Ovary (tissue), 9 donors: ENCODE results near the gene PDHA1. TPM values are rescaled to one million over a fixed set of nuclear protein-coding genes. Genes with fewer than 3 reads are reported as not detected.

ENCODE experiments used
- DNase-seq, 5 donors: peaks; one replicate each; pipeline ENCODE4 v3.0.0-alpha.2; 2019 to 2020
- H3K27ac ChIP-seq, 2 donors: fragments of 200-600 bp; one replicate each; pipeline versions ENCODE4 v1.5.1 to v1.8.0; 2019 to 2022
- H3K27me3 ChIP-seq: fragments of 200-600 bp; one replicate; pipeline ENCODE4 v1.8.0; 2022
- H3K36me3 ChIP-seq: fragments of 200-600 bp; sonication (generic); one replicate; pipeline ENCODE4 v1.5.1; 2019
- H3K4me1 ChIP-seq: one replicate; pipeline ENCODE4 v1.8.1; 2013; ENCODE audit warnings: mild to moderate bottlenecking, moderate library complexity; ENCODE audit not compliant: insufficient read depth
- H3K4me3 ChIP-seq: fragments of 200-600 bp; sonication (generic); one replicate; pipeline ENCODE4 v1.5.1; 2017
- H3K9me3 ChIP-seq, 2 donors: fragments of 200-600 bp in 1 of 2; sonication (generic) in 1 of 2; one replicate each; pipeline versions ENCODE4 v1.5.1 to v1.8.1; 2013 to 2019; ENCODE audit warnings: mild to moderate bottlenecking in 1 of 2, moderate library complexity in 1 of 2
- EP300 ChIP-seq: sonication (generic); formaldehyde crosslinking; IDR thresholded peaks from one replicate; pipeline ENCODE4 v1.6.1; 2017; ENCODE audit warnings: antibody characterized with exemption
- POLR2A ChIP-seq: fragments of 450-650 bp; IDR thresholded peaks from one replicate; pipeline ENCODE4 v1.6.1; 2017; ENCODE audit warnings: antibody characterized with exemption, mild to moderate bottlenecking, moderate library complexity
- WGBS, 3 donors: extraction: QIAGEN DNeasy Blood & Tissue Kit in 1 of 3; methylation state at CpG; one replicate each; pipeline versions ENCODE4 v1.1.5 to v1.1.7; 2013 to 2017; 5-methylcytosine and 5-hydroxymethylcytosine counted together
- intact Hi-C, 4 donors: fragments of 100-400 bp; cut with DNase I; formaldehyde crosslinking; loops; one replicate each; pipeline versions ENCODE4 v1.11.0 to v1.15.1; 2022 to 2023
- polyA plus RNA-seq, 2 donors: library from polyadenylated mRNA; stranded (reverse); fragments of 200-250 nt in 1 of 2; fragments of 350-450 nt in 1 of 2; fragmentation: Illumina TruSeq in 1 of 2; extraction: RNeasy Lipid Tissue Mini Kit (QIAGEN cat#74804) in 1 of 2; gene quantifications; one replicate each; pipeline ENCODE4 v1.2.3, GENCODE V29; 2013 to 2014
- total RNA-seq, 7 donors: library from RNA; depleted of rRNA in 2 of 7; stranded (reverse); fragments of >200 nt in 2 of 7; fragmentation: NEBNext Ultra II Directional in 3 of 7; extraction: Animal tissue kit (Norgen Biotek cat#: 25700) in 3 of 7; gene quantifications; one replicate each; pipeline versions ENCODE4 v1.1.0 to v1.2.4, GENCODE V29; 2016 to 2023
- TF ChIP-seq, protein P1 (sequence below), 3 donors: fragments of 450-650 bp in 2 of 3; fragments of 200-600 bp in 1 of 3; IDR thresholded peaks; one replicate each; pipeline versions ENCODE4 v1.5.1 to v1.8.0; 2016 to 2022; ENCODE audit warnings: antibody characterized with exemption in 3 of 3, mild to moderate bottlenecking in 1 of 3
- donor health status: DM: no; HTN: no; CAD: no; lungs with moderate emphysema.
- donor health status: DM: no; HTN: no; CAD: no.
- donor health status: Bipolar disorder and iron deficiency.
- donor health status: DM: yes; HTN: yes; CAD: no.
- donor health status: DM: no; HTN: no; CAD: no.
- donor health status: DM: yes; HTN: yes; CAD: no.

Gene PDHA1
- total and polyA plus RNA-seq, 9 donors: 24.3 to 141 (median 91.1) TPM

GRCh38 chrX:19332983-19333382, 10.7 kb upstream of the PDHA1 start:
- Histone ChIP-seq H3K36me3 (no peaks in the 10 kb centered on the region), H3K27me3 (no peaks in the 10 kb centered on the region), H3K4me3 (no peak overlapping the region), H3K27ac (no peak overlapping the region), H3K9me3 (no peaks in the 10 kb centered on the region), H3K4me1 (no peaks in the 10 kb centered on the region)
- intact Hi-C loops: loop anchor here in 3 of 4 donors (5.0 to 10.0 kb wide), 3 partner anchors 938 to 948 kb away; no protein-coding TSS in a partner anchor
- WGBS, 3 donors: 31 to 45% (median 35%) methylated on average over 5 of the region's 5 CpGs
- peak in 3 of 5 donors; percentile 22 to 53 (median 22) for DNase-seq
- TF ChIP-seq EP300: no peak
- TF ChIP-seq, protein P1, sequence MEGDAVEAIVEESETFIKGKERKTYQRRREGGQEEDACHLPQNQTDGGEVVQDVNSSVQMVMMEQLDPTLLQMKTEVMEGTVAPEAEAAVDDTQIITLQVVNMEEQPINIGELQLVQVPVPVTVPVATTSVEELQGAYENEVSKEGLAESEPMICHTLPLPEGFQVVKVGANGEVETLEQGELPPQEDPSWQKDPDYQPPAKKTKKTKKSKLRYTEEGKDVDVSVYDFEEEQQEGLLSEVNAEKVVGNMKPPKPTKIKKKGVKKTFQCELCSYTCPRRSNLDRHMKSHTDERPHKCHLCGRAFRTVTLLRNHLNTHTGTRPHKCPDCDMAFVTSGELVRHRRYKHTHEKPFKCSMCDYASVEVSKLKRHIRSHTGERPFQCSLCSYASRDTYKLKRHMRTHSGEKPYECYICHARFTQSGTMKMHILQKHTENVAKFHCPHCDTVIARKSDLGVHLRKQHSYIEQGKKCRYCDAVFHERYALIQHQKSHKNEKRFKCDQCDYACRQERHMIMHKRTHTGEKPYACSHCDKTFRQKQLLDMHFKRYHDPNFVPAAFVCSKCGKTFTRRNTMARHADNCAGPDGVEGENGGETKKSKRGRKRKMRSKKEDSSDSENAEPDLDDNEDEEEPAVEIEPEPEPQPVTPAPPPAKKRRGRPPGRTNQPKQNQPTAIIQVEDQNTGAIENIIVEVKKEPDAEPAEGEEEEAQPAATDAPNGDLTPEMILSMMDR (IDR thresholded peaks at IDR 0.05): no peak

DNA sequence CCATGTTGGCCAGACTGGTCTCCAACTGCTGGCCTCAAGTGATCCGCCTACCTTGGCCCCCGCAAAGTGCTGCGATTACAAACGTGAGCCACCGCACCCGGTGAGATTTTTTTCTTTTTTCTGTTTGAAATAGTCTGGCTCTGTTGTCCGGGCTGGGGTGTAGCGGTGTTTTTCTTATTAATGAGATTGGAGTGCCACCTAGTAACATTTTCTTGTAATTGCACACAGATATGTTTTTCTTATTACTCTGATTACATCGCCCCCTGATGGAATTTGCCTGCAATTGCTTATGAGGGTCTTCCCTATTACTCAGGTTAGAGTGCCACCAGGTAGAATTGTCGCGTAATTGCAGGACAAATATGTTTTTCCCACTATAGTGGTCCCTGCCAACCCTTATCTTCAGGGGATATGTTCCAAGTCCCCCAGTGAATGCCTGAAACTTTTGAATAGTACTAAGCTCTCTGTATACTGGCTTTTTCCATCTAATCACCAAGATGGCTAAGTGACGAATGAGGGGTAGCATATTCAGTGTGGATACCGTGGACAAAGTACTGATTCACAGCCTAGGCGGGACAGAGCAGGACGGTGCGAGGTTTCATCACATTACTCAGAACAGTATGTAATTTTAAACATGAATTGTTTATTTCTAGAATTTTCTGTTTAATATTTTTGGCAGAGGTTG, 8.6 kb upstream of the PDHA1 start:
- Histone ChIP-seq H3K36me3 (no peaks in the 10 kb centered on the region), H3K27me3 (no peaks in the 10 kb centered on the region), H3K4me1 (no peaks in the 10 kb centered on the region), H3K27ac (no peak overlapping the region), H3K9me3 (no peaks in the 10 kb centered on the region), H3K4me3 (no peak overlapping the region)
- TF ChIP-seq EP300 (no peak), POLR2A (no peak)
- TF ChIP-seq, protein P1 (IDR thresholded peaks at IDR 0.05): no peak
- no peak for DNase-seq
- WGBS, 3 donors: 64 to 72% (median 68%) methylated on average over 16 of the region's 16 CpGs
- intact Hi-C loops: loop anchor here in 3 of 4 donors (5.0 to 10.0 kb wide), 3 partner anchors 940 to 950 kb away; no protein-coding TSS in a partner anchor

GRCh38 chrX:19342331-19342906, 1.3 kb upstream of the PDHA1 start:
- no peaks in the 10 kb centered on the region for H3K27me3 ChIP-seq
- DNase-seq: no peak
- intact Hi-C loops: no loop called here
- no peak for TF ChIP-seq EP300
- TF ChIP-seq, protein P1 (IDR thresholded peaks at IDR 0.05): no peak
- TF ChIP-seq POLR2A: no peak
- 50 to 58% (median 51%) methylated on average over 6 of the region's 6 CpGs for WGBS, 3 donors
- H3K9me3 ChIP-seq: no peaks in the 10 kb centered on the region
- H3K27ac ChIP-seq: no peak overlapping the region
- no peak overlapping the region for H3K4me3 ChIP-seq
- H3K36me3 ChIP-seq: no peaks in the 10 kb centered on the region
- H3K4me1 ChIP-seq: no peaks in the 10 kb centered on the region

- no peaks in the 10 kb centered on the region for H3K36me3 ChIP-seq
- peak overlapping the region; percentile 86 for H3K4me3 ChIP-seq
- H3K4me1 ChIP-seq: no peaks in the 10 kb centered on the region
- no peak for TF ChIP-seq POLR2A
- TF ChIP-seq, protein P1 (IDR thresholded peaks at IDR 0.05): no peak
- no peak for TF ChIP-seq EP300
- 47 to 59% (median 51%) methylated on average over 11 of the region's 11 CpGs for WGBS, 3 donors
- intact Hi-C loops: no loop called here
- no peak for DNase-seq
- peak overlapping the region in 1 of 2 donors; percentile 55 for H3K27ac ChIP-seq
- no peaks in the 10 kb centered on the region for H3K27me3 ChIP-seq
- H3K9me3 ChIP-seq: no peaks in the 10 kb centered on the region
These were observed 617 bp upstream of the PDHA1 start for GRCh38 chrX:19343085-19343534.
